ENCODE results near the gene CHTOP.

The CHTOP gene

DNA sequence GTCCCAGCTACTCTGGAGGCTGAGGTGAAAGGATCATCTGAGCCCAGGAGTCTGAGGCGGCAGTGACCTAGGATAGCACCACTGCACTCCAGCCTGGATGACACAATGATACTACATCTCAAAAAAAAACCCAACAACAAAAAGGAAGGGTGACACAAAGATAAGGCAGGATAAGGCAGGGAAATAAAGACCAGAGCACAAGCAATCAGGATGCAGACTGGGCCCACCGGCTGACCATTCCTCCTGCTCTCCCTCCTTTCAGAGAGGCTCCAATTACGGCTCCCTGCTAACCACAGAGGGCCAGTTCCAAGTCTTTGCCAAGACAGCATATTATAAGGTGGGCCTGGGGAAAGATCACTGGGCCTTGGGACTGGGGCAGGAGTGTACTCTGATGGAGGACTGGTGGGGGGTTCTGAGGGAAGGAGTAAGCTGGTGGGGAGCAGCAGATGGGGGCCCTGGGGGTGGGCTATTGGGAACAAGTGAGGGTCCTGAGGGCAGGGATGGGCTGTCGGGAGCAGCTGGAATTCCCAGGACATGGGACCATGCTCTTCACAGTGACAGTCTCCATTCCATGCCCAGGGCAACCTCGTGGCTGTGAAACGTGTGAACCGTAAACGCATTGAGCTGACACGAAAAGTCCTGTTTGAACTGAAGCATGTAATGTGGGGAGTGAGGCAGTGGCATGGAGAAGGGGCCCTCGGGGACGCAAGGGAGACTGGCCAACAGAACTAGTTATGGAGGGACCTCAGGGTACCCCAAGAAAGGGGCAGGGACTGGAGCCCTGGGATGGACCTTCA is 51.9 kb downstream of the CHTOP start:
- no peak for DNase-seq (ENCODE audit: low read depth in 4 of 4, low spot score in 1 of 4)

DNA sequence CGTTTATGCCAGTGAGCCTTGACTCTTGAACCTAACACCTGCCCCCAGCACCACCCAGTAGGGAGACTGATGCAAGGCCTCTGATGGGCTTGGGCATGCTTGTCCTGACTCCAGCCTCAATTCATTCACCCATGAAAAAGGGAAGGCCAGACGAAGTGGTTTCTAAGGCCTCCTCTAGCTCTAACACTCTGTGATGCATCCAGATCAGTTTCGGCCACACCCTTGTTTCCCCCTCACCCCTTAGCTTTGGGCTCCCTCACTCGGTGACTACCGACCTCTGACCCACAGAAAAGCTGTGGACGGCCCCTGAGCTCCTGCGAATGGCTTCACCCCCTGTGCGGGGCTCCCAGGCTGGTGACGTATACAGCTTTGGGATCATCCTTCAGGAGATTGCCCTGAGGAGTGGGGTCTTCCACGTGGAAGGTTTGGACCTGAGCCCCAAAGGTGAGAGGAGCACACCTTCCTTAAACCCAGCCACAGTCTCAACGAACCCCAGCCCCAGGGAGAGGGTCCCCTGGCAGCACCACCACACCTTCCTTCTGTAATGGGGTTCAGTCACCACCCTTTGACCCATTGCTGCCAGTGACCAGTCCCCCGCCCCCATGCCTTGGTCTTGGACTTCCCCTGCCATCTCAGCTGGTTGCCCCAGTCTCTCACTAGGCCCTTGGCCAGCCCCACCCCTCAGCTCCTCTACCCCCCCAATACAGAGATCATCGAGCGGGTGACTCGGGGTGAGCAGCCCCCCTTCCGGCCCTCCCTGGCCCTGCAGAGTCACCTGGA is 53.7 kb downstream of the CHTOP start:
- no peak for DNase-seq (ENCODE audit: low read depth in 4 of 4, low spot score in 1 of 4)

GRCh38 chr1:153688276-153688675 is 54.4 kb downstream of the CHTOP start:
- no peak for DNase-seq (ENCODE audit: low read depth in 4 of 4, low spot score in 1 of 4)

DNA sequence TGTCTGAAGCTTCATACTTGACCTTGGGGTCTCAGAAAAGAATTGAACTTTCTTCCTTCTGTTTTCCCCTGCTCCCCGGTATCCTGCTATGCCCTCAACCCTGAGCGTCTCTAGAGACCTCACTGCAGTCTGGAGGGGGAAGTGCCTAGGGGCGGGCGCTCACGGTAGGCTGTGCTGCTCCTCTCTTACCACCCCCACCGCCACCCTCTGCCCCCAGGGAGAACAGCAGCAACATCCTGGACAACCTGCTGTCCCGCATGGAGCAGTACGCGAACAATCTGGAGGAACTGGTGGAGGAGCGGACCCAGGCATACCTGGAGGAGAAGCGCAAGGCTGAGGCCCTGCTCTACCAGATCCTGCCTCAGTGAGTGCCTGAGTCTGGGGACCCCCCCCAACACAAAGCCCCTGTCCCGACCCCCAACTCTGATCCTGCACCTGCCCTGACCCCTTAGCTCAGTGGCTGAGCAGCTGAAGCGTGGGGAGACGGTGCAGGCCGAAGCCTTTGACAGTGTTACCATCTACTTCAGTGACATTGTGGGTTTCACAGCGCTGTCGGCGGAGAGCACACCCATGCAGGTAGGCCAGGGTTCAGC is 55.0 kb downstream of the CHTOP start:
- no peak for DNase-seq (ENCODE audit: low read depth in 4 of 4, low spot score in 1 of 4)

- no peak for DNase-seq (ENCODE audit: low read depth in 4 of 4, low spot score in 1 of 4)
These were observed 59.6 kb downstream of the CHTOP start for GRCh38 chr1:153693466-153693865.
